HepG2 (cell line): ENCODE measurements around the gene OR1J1. TPM values are rescaled to one million over a fixed set of nuclear protein-coding genes. Genes with fewer than 3 reads are reported as not detected.

Experiments
- ATAC-seq: fragments of 200-7000 bp; cut with Tn5 transposase; 3 replicates; pipeline ENCODE4 v1.9.1; 2020; ENCODE audit warnings: mild to moderate bottlenecking, moderate library complexity
- BruUV-seq: library from RNA; stranded (reverse); fragments of 400-500 nt; replicated peaks from 2 replicates; lab custom pipeline; 2021; lab: Mats Ljungman, UMichigan
- CTCF ChIA-PET: fragments of 300-600 bp; formaldehyde crosslinking; extraction: SDS; loops from one replicate; lab custom pipeline; 2021; ENCODE audit warnings: low total read pairs, inconsistent platforms, low intra/inter-chr PET ratio; lab: Yijun Ruan, JAX
- POLR2A ChIA-PET: fragments of 350-600 bp; sonication (Branson Sonifier 250); formaldehyde crosslinking; loops from one replicate; lab custom pipeline; 2020; ENCODE audit warnings: antibody characterized with exemption, inconsistent platforms; lab: Yijun Ruan, JAX
- DNase-seq: peaks from one replicate; pipeline ENCODE4 v3.0.0-alpha.2; 2015; ENCODE audit warnings: low spot score
- FAIRE-seq: peaks from 3 replicates; lab custom pipeline; 2011; peaks lifted over from hg19 to GRCh38; lab: Jason Lieb, UNC
- H2AFZ ChIP-seq: one replicate; pipeline ENCODE4 v1.6.1; 2011; ENCODE audit warnings: low read length, inconsistent platforms
- H3K27ac ChIP-seq: fragments of 300-600 bp; 3 replicates; pipeline ENCODE4 v1.8.0; 2011; ENCODE audit warnings: mixed run types, mild to moderate bottlenecking, mixed read lengths, low read length, inconsistent platforms; ENCODE audit not compliant: insufficient read depth; ENCODE audit errors: extremely low read length
- H3K27me3 ChIP-seq, 2 experiments: fragments of 200-600 bp in 1 of 2; 2 replicates in 1 of 2; 3 replicates in 1 of 2; pipeline versions ENCODE4 v1.6.0 to v1.8.0; 2011; ENCODE audit warnings: low read length in 2 of 2, mild to moderate bottlenecking in 2 of 2, moderate library complexity in 2 of 2, inconsistent platforms in 1 of 2; ENCODE audit not compliant: insufficient read depth in 2 of 2, control insufficient read depth in 1 of 2
- H3K36me3 ChIP-seq, 2 experiments: fragments of 200-600 bp in 1 of 2; replicated peaks in 1 of 2; 2 replicates in 1 of 2; 3 replicates in 1 of 2; pipeline versions ENCODE4 v1.5.1 to v1.8.0; 2011; ENCODE audit warnings: low read length in 2 of 2, inconsistent platforms in 1 of 2; ENCODE audit not compliant: insufficient read depth in 2 of 2, control insufficient read depth in 1 of 2
- H3K4me1 ChIP-seq: 2 replicates; pipeline ENCODE4 v1.5.1; 2012; ENCODE audit warnings: low read length, inconsistent platforms; ENCODE audit not compliant: insufficient read depth
- H3K4me2 ChIP-seq: 2 replicates; pipeline ENCODE4 v1.6.0; 2011; ENCODE audit warnings: low read depth, low read length, inconsistent platforms
- H3K4me3 ChIP-seq, 3 experiments: fragments of 200-600 bp in 1 of 3; sonication (generic), shearing (Covaris generic) in 1 of 3; replicated peaks in 1 of 3; 2 replicates each; pipeline ENCODE4 v1.5.1; 2011 to 2016; ENCODE audit warnings: low read length in 3 of 3, inconsistent platforms in 2 of 3, low read depth in 2 of 3, mild to moderate bottlenecking in 2 of 3, control low read depth in 1 of 3, mixed read lengths in 1 of 3; ENCODE audit not compliant: insufficient read depth in 1 of 3
- H3K79me2 ChIP-seq: one replicate; pipeline ENCODE4 v1.6.1; 2011; ENCODE audit warnings: low read length, inconsistent platforms; ENCODE audit not compliant: insufficient read depth
- H3K9ac ChIP-seq: 2 replicates; pipeline ENCODE4 v1.6.0; 2011; ENCODE audit warnings: mild to moderate bottlenecking, low read depth, low read length, inconsistent platforms; ENCODE audit not compliant: insufficient read depth
- H3K9me3 ChIP-seq: 2 replicates; pipeline ENCODE4 v1.5.1; 2012; ENCODE audit warnings: mild to moderate bottlenecking, low read length
- H4K20me1 ChIP-seq: 2 replicates; pipeline ENCODE4 v1.6.0; 2011; ENCODE audit warnings: inconsistent platforms, mild to moderate bottlenecking, low read length, moderate library complexity; ENCODE audit not compliant: insufficient read depth
- CREBL2 ChIP-seq: sonication (generic); formaldehyde crosslinking; IDR thresholded peaks from 2 replicates; pipeline ENCODE4 v1.8.1; 2023; ENCODE audit warnings: missing genetic modification reagents, mild to moderate bottlenecking, borderline replicate concordance
- GATAD2A ChIP-seq: IDR thresholded peaks from 2 replicates; pipeline ENCODE4 v1.6.1; 2016
- HINFP ChIP-seq: sonication (generic); formaldehyde crosslinking; IDR thresholded peaks from 2 replicates; pipeline ENCODE4 v1.4.0; 2020; ENCODE audit warnings: low read depth, mild to moderate bottlenecking, missing genetic modification reagents
- SMC3 ChIP-seq: IDR thresholded peaks from 2 replicates; pipeline ENCODE4 v1.6.1; 2011; ENCODE audit warnings: low read length, improper control_type of control experiment
- TARDBP ChIP-seq: sonication (generic); formaldehyde crosslinking; IDR thresholded peaks from 2 replicates; pipeline ENCODE4 v1.8.0; 2022; ENCODE audit warnings: mild to moderate bottlenecking, missing genetic modification reagents
- ZNF225 ChIP-seq: sonication (generic); formaldehyde crosslinking; IDR thresholded peaks from 2 replicates; pipeline ENCODE4 v1.4.0; 2020; ENCODE audit warnings: mild to moderate bottlenecking, missing genetic modification reagents
- ZNF574 ChIP-seq: sonication (generic); formaldehyde crosslinking; IDR thresholded peaks from 2 replicates; pipeline ENCODE4 v1.4.0; 2020; ENCODE audit warnings: missing genetic modification reagents
- ZNF816 ChIP-seq: sonication (generic); formaldehyde crosslinking; IDR thresholded peaks from 2 replicates; pipeline ENCODE4 v1.8.0; 2022; ENCODE audit warnings: missing genetic modification reagents, mild to moderate bottlenecking, borderline replicate concordance
- ZNF850 ChIP-seq: sonication (generic); formaldehyde crosslinking; conservative IDR thresholded peaks from 2 replicates; pipeline ENCODE4 v1.9.0; 2021; ENCODE audit warnings: mild to moderate bottlenecking, missing genetic modification reagents
- WGBS: methylation state at CpG from one replicate; pipeline ENCODE4 v1.1.6; 2017; ENCODE audit warnings: low lambda C conversion rate; 5-methylcytosine and 5-hydroxymethylcytosine counted together
- in situ Hi-C: cut with HindIII; loops from 2 replicates; pipeline ENCODE4 v1.10.0; 2017; ENCODE audit warnings: low pct_unique_long_range_greater_than_20kb; ENCODE audit not compliant: extremely low pct_ligation_motif_present
- intact Hi-C: fragments of 100-400 bp; cut with micrococcal nuclease; formaldehyde crosslinking; loops from one replicate; pipeline ENCODE4 v1.10.0; 2022; ENCODE audit not compliant: unreplicated experiment
- polyA plus RNA-seq, 8 experiments: library from polyadenylated mRNA; depleted of rRNA in 3 of 8; stranded (reverse) in 7 of 8; unstranded in 1 of 8; fragments of >200 nt; fragmentation: Illumina TruSeq in 4 of 8; extraction: Trizol in 4 of 8; gene quantifications; 2 replicates each; pipeline versions ENCODE4 v1.2.1 to v1.2.3, GENCODE V29; 2011 to 2016; ENCODE audit warnings: low read depth in 4 of 8, missing spikeins in 1 of 8, mixed read lengths in 1 of 8; ENCODE audit not compliant: insufficient read depth in 1 of 8
- total RNA-seq, 5 experiments: library from RNA; depleted of rRNA; stranded (reverse); fragments of >200 nt; fragmentation: Illumina TruSeq; extraction: Trizol; gene quantifications; 2 replicates each; pipeline ENCODE4 v1.2.3, GENCODE V29; 2016; ENCODE audit warnings: low read depth in 1 of 5
- TF ChIP-seq, protein P1 (sequence below): fragments of 450-650 bp; IDR thresholded peaks from 2 replicates; pipeline ENCODE4 v1.6.1; 2017; ENCODE audit warnings: mild to moderate bottlenecking

The OR1J1 gene
- total and polyA plus RNA-seq, 2 of the 13 experiments (the other 11 are each of a cell fraction or from before 2014, with no cell fraction given) = not detected

DNA sequence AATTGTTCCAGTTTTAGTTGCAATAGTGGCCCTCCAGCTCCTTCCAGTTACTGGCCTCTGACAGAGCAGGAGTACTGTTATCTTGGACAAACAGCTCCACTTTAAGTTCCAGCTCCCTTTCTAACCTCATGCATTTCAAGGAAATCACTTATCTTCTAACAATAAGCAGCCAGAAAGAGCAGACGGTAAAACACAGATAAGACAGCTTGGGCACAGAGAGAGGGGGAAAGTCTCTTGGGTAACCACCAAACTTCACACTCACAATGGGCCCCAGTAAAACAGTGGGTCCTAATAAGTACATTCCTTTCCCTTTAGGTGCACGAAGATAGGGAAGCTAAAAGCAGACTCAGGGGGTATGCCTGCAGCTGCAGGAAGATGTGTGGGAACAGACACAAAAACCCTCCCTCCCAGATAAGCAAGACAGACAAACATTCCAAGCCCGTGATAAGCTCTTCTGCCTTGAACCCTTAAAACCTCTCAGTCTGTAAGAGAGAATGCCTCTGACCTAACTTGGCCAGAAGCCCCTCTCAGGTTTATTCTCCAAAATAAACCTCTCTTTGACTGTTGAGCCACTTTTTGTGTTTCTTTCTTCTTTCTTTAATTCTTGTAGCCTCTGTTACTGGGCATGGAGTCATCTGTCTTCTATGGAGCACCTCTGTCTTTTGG lies 30.8 kb downstream of the OR1J1 start:
- Histone ChIP-seq H3K27me3 (no peaks in the 10 kb centered on the region; a peak in 1 of 5 replicates), H3K9ac (no peak overlapping the region), H3K4me3 (no peak overlapping the region), H3K79me2 (no peaks in the 10 kb centered on the region), H4K20me1 (no peaks in the 10 kb centered on the region), H3K27ac (no peak overlapping the region), H3K4me1 (no peaks in the 10 kb centered on the region), H2AFZ (no peak overlapping the region), H3K36me3 (no peaks in the 10 kb centered on the region), H3K4me2 (no peak overlapping the region), H3K9me3 (peaks cover 5% of the 10 kb centered on the region)
- ChIA-PET CTCF (no interaction called here), POLR2A (no interaction called here)
- TF ChIP-seq ZNF850 (CRISPR knock-in tag) = 0 out of 2 replicates have a peak, but pooled peaks have one; percentile 73
- TF ChIP-seq ZNF574 = no peak
- WGBS = 8% methylated on average over 3 of the region's 3 CpGs
- intact Hi-C loops = no loop called here
- BruUV-seq = no TSS peak
- in situ Hi-C loops = no loop called here
- ATAC-seq (no peak), DNase-seq (no peak), FAIRE-seq (no peak)

DNA sequence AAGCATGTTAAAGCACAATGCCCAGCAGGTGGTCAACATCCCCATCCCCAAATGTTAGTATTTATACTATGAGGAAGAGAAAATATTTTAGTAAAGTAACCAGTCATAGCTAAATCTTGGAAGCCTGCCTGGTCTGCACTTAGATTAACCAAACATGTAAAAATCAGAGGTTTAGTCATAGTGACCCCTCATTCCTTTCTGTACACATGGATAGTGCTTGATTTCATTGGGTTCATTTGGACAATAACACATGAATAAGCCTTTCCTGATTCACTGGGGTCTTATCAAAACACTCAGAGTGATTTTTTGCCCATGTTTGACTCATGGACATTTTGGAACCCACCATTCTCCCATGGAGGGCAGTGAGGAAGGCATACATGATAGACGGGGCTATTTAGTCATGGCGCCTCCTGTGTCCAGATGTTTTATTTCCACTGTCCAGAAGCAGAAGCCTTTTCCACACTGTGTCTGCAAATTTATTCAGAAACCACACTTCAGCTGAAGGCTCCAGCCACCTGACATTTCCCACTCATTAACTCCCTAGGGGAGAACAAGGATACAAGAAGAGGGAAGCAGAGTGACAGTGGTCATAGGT lies 32.5 kb downstream of the OR1J1 start:
- in situ Hi-C loops = no loop called here
- intact Hi-C loops = no loop called here
- POLR2A ChIA-PET = no interaction called here
- no peaks in the 10 kb centered on the region for H4K20me1 ChIP-seq
- H3K27ac ChIP-seq = no peak overlapping the region
- ATAC-seq (no peak), DNase-seq (no peak), FAIRE-seq (no peak)
- no peaks in the 10 kb centered on the region; a peak in 1 of 5 replicates for H3K27me3 ChIP-seq
- CTCF ChIA-PET = no interaction called here
- H3K36me3 ChIP-seq = no peaks in the 10 kb centered on the region
- no peak overlapping the region for H3K4me3 ChIP-seq
- peaks cover 8% of the 10 kb centered on the region for H3K4me1 ChIP-seq
- WGBS = 67% methylated on average over 2 of the region's 2 CpGs
- no TSS peak for BruUV-seq
- peaks cover 5% of the 10 kb centered on the region for H3K9me3 ChIP-seq
- H3K79me2 ChIP-seq = no peaks in the 10 kb centered on the region
- no peak overlapping the region for H3K4me2 ChIP-seq
- no peak overlapping the region for H2AFZ ChIP-seq
- H3K9ac ChIP-seq = no peak overlapping the region
- TF ChIP-seq, protein P1, sequence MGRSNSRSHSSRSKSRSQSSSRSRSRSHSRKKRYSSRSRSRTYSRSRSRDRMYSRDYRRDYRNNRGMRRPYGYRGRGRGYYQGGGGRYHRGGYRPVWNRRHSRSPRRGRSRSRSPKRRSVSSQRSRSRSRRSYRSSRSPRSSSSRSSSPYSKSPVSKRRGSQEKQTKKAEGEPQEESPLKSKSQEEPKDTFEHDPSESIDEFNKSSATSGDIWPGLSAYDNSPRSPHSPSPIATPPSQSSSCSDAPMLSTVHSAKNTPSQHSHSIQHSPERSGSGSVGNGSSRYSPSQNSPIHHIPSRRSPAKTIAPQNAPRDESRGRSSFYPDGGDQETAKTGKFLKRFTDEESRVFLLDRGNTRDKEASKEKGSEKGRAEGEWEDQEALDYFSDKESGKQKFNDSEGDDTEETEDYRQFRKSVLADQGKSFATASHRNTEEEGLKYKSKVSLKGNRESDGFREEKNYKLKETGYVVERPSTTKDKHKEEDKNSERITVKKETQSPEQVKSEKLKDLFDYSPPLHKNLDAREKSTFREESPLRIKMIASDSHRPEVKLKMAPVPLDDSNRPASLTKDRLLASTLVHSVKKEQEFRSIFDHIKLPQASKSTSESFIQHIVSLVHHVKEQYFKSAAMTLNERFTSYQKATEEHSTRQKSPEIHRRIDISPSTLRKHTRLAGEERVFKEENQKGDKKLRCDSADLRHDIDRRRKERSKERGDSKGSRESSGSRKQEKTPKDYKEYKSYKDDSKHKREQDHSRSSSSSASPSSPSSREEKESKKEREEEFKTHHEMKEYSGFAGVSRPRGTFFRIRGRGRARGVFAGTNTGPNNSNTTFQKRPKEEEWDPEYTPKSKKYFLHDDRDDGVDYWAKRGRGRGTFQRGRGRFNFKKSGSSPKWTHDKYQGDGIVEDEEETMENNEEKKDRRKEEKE = no peak
- no peak for TF ChIP-seq ZNF816 (CRISPR knock-in tag)
- TF ChIP-seq CREBL2 (CRISPR knock-in tag) = no peak
- no peak for TF ChIP-seq ZNF225 (CRISPR knock-in tag)
- TF ChIP-seq TARDBP (CRISPR knock-in tag) = no peak
- no peak for TF ChIP-seq GATAD2A (CRISPR knock-in tag)
- no peak for TF ChIP-seq HINFP (CRISPR knock-in tag)
- TF ChIP-seq SMC3 = no peak
